DOHH2 (cell line): ENCODE measurements around the gene CLDN15.
A peak's percentile ranks its signal among the peaks of the same experiment; 100 is the strongest.

Source experiments
- H3F3A ChIP-seq: fragments of 200-600 bp; sonication (generic), shearing (Covaris generic); 2 replicates; pipeline ENCODE4 v1.6.0; 2016; ENCODE audit warnings: antibody characterized with exemption, mild to moderate bottlenecking; ENCODE audit not compliant: control insufficient read depth, insufficient read depth
- H3K27ac ChIP-seq: fragments of 200-600 bp; sonication (generic); 2 replicates; pipeline ENCODE4 v1.5.1; 2014; ENCODE audit warnings: low read depth, mild to moderate bottlenecking, low read length, moderate library complexity
- H3K27me3 ChIP-seq: fragments of 200-600 bp; sonication (generic); 2 replicates; pipeline ENCODE4 v1.6.1; 2014; ENCODE audit warnings: mild to moderate bottlenecking, low read length, mixed read lengths; ENCODE audit not compliant: control insufficient read depth
- H3K36me3 ChIP-seq: fragments of 200-600 bp; sonication (generic); 2 replicates; pipeline ENCODE4 v1.6.1; 2014; ENCODE audit warnings: mild to moderate bottlenecking, low read length, moderate library complexity, mixed read lengths; ENCODE audit not compliant: control insufficient read depth
- H3K4me1 ChIP-seq: fragments of 200-600 bp; sonication (generic); 2 replicates; pipeline ENCODE4 v1.6.1; 2014; ENCODE audit warnings: mild to moderate bottlenecking, low read length, mixed read lengths; ENCODE audit not compliant: control insufficient read depth
- H3K4me2 ChIP-seq: fragments of 200-600 bp; sonication (generic); 2 replicates; pipeline ENCODE4 v1.6.0; 2014; ENCODE audit warnings: mild to moderate bottlenecking, low read length, moderate library complexity
- H3K4me3 ChIP-seq: fragments of 200-600 bp; sonication (generic); 2 replicates; pipeline ENCODE4 v1.5.1; 2014; ENCODE audit warnings: mild to moderate bottlenecking, low read length, mixed read lengths
- H3K79me2 ChIP-seq: fragments of 200-600 bp; sonication (generic); 2 replicates; pipeline ENCODE4 v1.6.1; 2014; ENCODE audit warnings: mild to moderate bottlenecking, low read length, mixed read lengths; ENCODE audit not compliant: control insufficient read depth
- H3K9me2 ChIP-seq: fragments of 200-600 bp; sonication (generic); replicated peaks from 2 replicates; pipeline ENCODE4 v1.6.1; 2014; ENCODE audit warnings: mild to moderate bottlenecking, low read length, mixed read lengths; ENCODE audit not compliant: control insufficient read depth
- H3K9me3 ChIP-seq: fragments of 200-600 bp; sonication (generic); 2 replicates; pipeline ENCODE4 v1.6.1; 2014; ENCODE audit warnings: antibody characterized with exemption, low read length, mixed read lengths; ENCODE audit not compliant: control insufficient read depth, insufficient read depth
- H4K20me1 ChIP-seq: fragments of 200-600 bp; sonication (generic); 2 replicates; pipeline ENCODE4 v1.6.0; 2014; ENCODE audit warnings: low read depth, mild to moderate bottlenecking, antibody characterized with exemption, low read length, moderate library complexity; ENCODE audit not compliant: control insufficient read depth, insufficient read depth
- CTCF ChIP-seq: fragments of 200-600 bp; sonication (generic); IDR thresholded peaks from one replicate; pipeline ENCODE4 v1.5.1; 2014; ENCODE audit warnings: antibody characterized with exemption, mild to moderate bottlenecking, low read depth, low read length; ENCODE audit not compliant: poor library complexity, severe bottlenecking
- EZH2phosphoT487 ChIP-seq: fragments of 200-600 bp; sonication (generic); IDR thresholded peaks from 2 replicates; pipeline ENCODE4 v1.6.1; 2017; ENCODE audit warnings: borderline replicate concordance, mild to moderate bottlenecking, antibody characterized with exemption, low read length, moderate library complexity, mixed read lengths

The CLDN15 gene

GRCh38 chr7:101220295-101220694 lies 17.3 kb downstream of the CLDN15 start:
- Histone ChIP-seq H3K79me2 (peaks cover 37% of the 10 kb centered on the region), H4K20me1 (no peaks in the 10 kb centered on the region), H3K27ac (no peak overlapping the region), H3F3A (no peaks in the 10 kb centered on the region), H3K4me1 (peaks cover 19% of the 10 kb centered on the region), H3K4me2 (no peak overlapping the region), H3K9me2 (no peaks in the 10 kb centered on the region), H3K36me3 (peaks cover 13% of the 10 kb centered on the region), H3K9me3 (no peaks in the 10 kb centered on the region), H3K4me3 (no peak overlapping the region), H3K27me3 (no peaks in the 10 kb centered on the region)
- TF ChIP-seq EZH2phosphoT487 = no peak
- TF ChIP-seq CTCF = no peak

DNA sequence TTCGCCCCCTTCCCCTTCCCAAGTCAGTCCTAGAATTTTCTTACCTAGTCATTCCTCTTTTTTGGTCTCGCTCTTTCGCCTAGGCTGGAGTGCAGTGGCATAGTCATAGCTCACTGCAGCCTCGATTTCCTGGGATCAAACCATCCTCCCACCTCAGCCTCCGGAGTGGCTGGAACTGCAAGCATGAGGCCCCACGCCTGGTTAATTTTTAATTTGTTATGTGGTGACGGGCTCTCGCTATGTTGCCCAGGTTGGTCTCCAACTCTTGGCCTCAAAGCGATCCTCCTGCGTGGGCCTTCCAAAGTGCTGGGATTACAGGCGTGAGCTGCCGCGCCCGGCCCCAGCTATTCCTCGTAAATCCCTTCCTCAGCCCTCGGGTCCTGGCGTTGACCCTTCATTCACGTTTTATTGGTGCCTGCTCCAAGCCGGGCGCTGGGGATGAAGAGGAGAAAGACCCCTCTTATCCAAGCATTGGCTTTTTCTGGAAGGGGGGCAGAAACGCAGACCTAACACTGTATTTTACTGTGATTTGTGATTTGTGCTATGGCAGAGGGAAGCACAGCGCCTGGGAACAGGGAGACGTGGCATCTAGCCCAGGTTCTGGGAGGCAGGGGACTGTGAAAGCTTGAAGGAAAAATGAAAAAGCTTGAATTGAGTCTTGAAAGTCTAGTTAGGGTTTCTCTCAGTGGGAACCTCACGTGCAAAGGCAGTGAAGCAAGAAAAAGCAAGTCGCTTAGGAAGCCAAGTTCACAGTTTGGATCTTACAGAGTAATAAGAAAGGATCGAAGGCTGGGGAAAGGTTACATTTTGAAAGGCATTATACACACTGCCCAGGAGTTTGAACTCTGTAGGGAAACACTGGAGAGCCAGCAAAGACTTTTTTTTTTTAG lies 19.1 kb downstream of the CLDN15 start:
- Histone ChIP-seq H4K20me1 (no peaks in the 10 kb centered on the region), H3K27me3 (no peaks in the 10 kb centered on the region), H3K9me2 (no peaks in the 10 kb centered on the region), H3K9me3 (no peaks in the 10 kb centered on the region), H3K4me1 (peaks cover 19% of the 10 kb centered on the region), H3K4me2 (peak overlapping the region; percentile 82), H3K79me2 (peaks cover 37% of the 10 kb centered on the region), H3F3A (no peaks in the 10 kb centered on the region), H3K27ac (no peak overlapping the region), H3K4me3 (peak overlapping the region; percentile 79), H3K36me3 (peaks cover 6% of the 10 kb centered on the region)
- TF ChIP-seq EZH2phosphoT487 (no peak), CTCF (no peak)

DNA sequence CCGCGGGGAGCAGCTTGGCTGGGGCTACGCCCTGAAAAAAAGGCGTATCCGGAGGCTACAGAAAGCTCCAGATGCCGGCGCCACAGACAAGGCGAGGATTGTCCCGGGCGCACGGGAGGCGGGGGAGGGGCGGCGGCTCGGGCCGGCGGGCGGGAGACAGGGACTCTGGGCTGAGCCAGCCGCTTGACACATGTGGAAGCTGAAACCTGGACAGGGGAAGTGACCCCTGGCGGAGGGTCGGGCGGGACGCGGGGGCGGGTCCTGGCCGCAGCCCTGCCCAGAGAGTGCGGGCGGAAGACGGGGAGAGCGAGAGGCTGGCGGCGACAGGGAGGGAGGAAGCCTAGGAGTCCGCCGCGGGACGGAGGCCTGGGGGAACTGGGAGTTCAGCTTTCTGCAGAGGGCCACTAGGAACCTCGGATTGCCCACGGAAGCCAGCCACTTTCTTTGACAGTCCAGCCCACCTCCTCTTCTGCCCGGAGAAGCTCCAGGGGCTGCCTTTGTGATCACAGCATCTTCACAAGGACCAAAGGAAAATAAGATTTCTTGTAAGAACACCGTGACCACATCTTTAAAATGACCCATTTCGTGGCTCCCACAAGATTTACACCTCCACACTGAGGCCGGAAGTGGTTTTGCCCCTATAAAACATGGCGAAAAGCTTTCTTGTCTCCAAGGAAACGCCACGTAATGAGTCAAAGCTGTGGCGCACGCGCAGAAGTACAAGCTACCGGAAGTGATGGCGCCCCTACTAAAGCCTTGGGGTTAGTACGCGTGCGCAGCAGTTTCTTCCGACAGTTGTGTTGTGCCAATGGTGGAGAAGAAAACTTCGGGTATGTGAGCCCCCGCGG lies 20.0 kb downstream of the CLDN15 start, which contains the start of the genes PLOD3 and ZNHIT1:
Gene PLOD3 (minus strand): TSS at position 194 of the 848 bp plus-strand sequence. CDS start 307 bp downstream, outside the sequence.
Gene ZNHIT1 (plus strand): TSS at position 778 of the 848 bp plus-strand sequence. CDS start 31 bp downstream, at position 809.
- H3K36me3 ChIP-seq = peaks cover under 1% of the 10 kb centered on the region; the same call in 1 of the 2 replicates
- TF ChIP-seq EZH2phosphoT487 = no peak
- TF ChIP-seq CTCF = peak; percentile 31
- no peaks in the 10 kb centered on the region for H4K20me1 ChIP-seq
- H3K27me3 ChIP-seq = no peaks in the 10 kb centered on the region
- no peaks in the 10 kb centered on the region for H3K9me3 ChIP-seq
- H3K27ac ChIP-seq = peak within 1 kb of the TSS; percentile 49
- H3K4me2 ChIP-seq = peak within 1 kb of the TSS; percentile 82
- H3K4me1 ChIP-seq = peaks cover 19% of the 10 kb centered on the region
- H3K4me3 ChIP-seq = peak within 1 kb of the TSS; percentile 79
- H3K79me2 ChIP-seq = peaks cover 37% of the 10 kb centered on the region
- H3K9me2 ChIP-seq = no peaks in the 10 kb centered on the region
- H3F3A ChIP-seq = no peaks in the 10 kb centered on the region
